Lower lobe of right lung (tissue), 2 donors: ENCODE data around the gene RPUSD4. TPM values are rescaled to one million over a fixed set of nuclear protein-coding genes. Genes with fewer than 3 reads are reported as not detected.
"Not testable (repeated sequence)": the region's sequence is repeated elsewhere in the genome, so short reads cannot be mapped to it uniquely, and the experiment has no call there.

Source experiments
- ATAC-seq, 2 donors: fragments of 200-7000 bp; cut with Tn5 transposase; one replicate each; pipeline ENCODE4 v1.9.1; 2020 to 2022; ENCODE audit warnings: mild to moderate bottlenecking in 2 of 2, moderate library complexity in 2 of 2
- DNase-seq: peaks from one replicate; pipeline ENCODE4 v3.0.0-alpha.2; 2020
- H3K27ac ChIP-seq: fragments of 200-600 bp; one replicate; pipeline ENCODE4 v1.8.0; 2022
- H3K27me3 ChIP-seq: fragments of 200-600 bp; one replicate; pipeline ENCODE4 v1.8.0; 2022; ENCODE audit warnings: low read depth
- H3K36me3 ChIP-seq: fragments of 200-600 bp; one replicate; pipeline ENCODE4 v1.8.0; 2022; ENCODE audit warnings: mild to moderate bottlenecking
- H3K4me1 ChIP-seq: fragments of 200-600 bp; one replicate; pipeline ENCODE4 v1.8.0; 2022
- H3K4me3 ChIP-seq: fragments of 200-600 bp; one replicate; pipeline ENCODE4 v1.8.0; 2022; ENCODE audit warnings: mild to moderate bottlenecking
- H3K9me3 ChIP-seq: fragments of 200-600 bp; one replicate; pipeline ENCODE4 v1.8.0; 2022
- intact Hi-C: fragments of 100-400 bp; cut with DNase I; formaldehyde crosslinking; loops from one replicate; pipeline ENCODE4 v1.11.0; 2022
- long read RNA-seq: library from polyadenylated mRNA; unstranded; transcript quantifications from one replicate; pipeline ENCODE4 v2.0.0, GENCODE V29; 2021
- total RNA-seq: library from RNA; stranded (reverse); fragmentation: NEBNext Ultra II Directional; extraction: Animal tissue kit (Norgen Biotek cat#: 25700); gene quantifications from one replicate; pipeline ENCODE4 v1.2.1, GENCODE V29; 2021
- TF ChIP-seq, protein P1 (sequence below): fragments of 200-600 bp; IDR thresholded peaks from one replicate; pipeline ENCODE4 v1.8.0; 2022; ENCODE audit warnings: antibody characterized with exemption, mild to moderate bottlenecking
- donor health status: DM: no; HTN: yes; CAD: no; lungs with severe emphysema.

RPUSD4 gene
- total RNA-seq, result 25.8 TPM
- long read RNA-seq, transcript RPUSD4-201 (7 exons, 2,512 nt), result major isoform, 46 of 55 reads
- long read RNA-seq, partial matches to known transcripts, result 0 of 55 reads
- long read RNA-seq, other reads (novel, unspliced or antisense), result 5 of 55 reads

DNA sequence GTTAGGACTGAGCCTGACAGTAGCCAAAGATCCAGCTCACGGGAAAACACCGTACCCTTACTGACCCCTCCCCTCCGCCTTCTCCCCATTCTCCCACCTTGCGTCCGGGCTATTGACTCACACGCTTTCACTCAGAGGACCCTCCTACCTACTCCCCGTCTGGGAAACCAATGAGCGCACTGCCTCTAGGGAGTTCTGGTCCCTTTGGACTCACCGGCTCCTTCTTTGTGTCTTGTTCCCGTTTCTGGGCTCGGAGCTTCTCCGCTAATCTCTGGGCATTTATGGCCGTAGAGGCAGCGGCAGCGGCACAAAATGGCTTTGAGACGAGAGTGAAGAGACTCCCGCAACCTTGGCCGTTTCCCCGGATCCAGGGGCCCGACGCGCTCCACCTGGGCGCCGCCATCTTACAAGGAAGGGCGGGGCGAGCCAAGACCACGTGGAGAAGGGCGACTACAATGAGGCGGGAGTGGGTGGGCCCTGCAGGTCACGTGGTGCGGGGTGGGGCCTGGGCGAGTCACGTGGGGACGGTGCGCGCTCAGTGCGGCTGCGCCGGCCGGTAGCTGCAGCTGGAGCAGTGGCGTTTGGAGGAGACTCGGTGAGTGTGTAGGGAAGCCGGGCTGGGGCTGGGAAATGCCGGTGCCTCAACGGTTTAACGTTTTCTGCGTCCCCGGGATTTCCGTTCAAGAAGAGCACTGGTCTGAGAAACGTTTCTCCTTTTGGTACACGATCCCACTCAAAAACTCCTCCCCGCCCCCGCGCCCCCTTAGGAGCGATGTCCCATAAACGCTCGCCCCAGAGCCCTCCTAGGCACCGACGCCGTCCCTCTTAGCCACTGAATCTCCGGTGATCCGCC, at the start of gene RPUSD4, which contains the start of gene FAM118B:
RPUSD4 (minus strand) TSS at position 415 of the 853 bp plus-strand sequence; CDS start at position 403, 12 bp downstream.
FAM118B (plus strand) TSS at position 547 of the 853 bp plus-strand sequence. CDS start 23,220 bp downstream, outside the sequence.
- H3K4me1 ChIP-seq, result peaks cover 36% of the 10 kb centered on the region
- no peaks in the 10 kb centered on the region for H3K9me3 ChIP-seq
- ATAC-seq (peak; percentile 99), DNase-seq (peak; percentile 98)
- TF ChIP-seq, protein P1, sequence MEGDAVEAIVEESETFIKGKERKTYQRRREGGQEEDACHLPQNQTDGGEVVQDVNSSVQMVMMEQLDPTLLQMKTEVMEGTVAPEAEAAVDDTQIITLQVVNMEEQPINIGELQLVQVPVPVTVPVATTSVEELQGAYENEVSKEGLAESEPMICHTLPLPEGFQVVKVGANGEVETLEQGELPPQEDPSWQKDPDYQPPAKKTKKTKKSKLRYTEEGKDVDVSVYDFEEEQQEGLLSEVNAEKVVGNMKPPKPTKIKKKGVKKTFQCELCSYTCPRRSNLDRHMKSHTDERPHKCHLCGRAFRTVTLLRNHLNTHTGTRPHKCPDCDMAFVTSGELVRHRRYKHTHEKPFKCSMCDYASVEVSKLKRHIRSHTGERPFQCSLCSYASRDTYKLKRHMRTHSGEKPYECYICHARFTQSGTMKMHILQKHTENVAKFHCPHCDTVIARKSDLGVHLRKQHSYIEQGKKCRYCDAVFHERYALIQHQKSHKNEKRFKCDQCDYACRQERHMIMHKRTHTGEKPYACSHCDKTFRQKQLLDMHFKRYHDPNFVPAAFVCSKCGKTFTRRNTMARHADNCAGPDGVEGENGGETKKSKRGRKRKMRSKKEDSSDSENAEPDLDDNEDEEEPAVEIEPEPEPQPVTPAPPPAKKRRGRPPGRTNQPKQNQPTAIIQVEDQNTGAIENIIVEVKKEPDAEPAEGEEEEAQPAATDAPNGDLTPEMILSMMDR, result no peak
- H3K4me3 ChIP-seq, result peak within 1 kb of the TSS; percentile 75
- H3K36me3 ChIP-seq, result peaks cover 31% of the 10 kb centered on the region
- no peaks in the 10 kb centered on the region for H3K27me3 ChIP-seq
- H3K27ac ChIP-seq, result peak within 1 kb of the TSS; percentile 78
- intact Hi-C loops, result no loop called here

- peaks cover 5% of the 10 kb centered on the region for H3K4me1 ChIP-seq
- ATAC-seq, result no peak
- intact Hi-C loops, result no loop called here
- no peak for DNase-seq
- no peak overlapping the region for H3K4me3 ChIP-seq
- no peaks in the 10 kb centered on the region for H3K27me3 ChIP-seq
- no peaks in the 10 kb centered on the region for H3K9me3 ChIP-seq
- no peak overlapping the region for H3K27ac ChIP-seq
- H3K36me3 ChIP-seq, result peaks cover 76% of the 10 kb centered on the region
- TF ChIP-seq, protein P1, result no peak
These were observed 46.3 kb upstream of the RPUSD4 start for GRCh38 chr11:126257764-126258163.

DNA sequence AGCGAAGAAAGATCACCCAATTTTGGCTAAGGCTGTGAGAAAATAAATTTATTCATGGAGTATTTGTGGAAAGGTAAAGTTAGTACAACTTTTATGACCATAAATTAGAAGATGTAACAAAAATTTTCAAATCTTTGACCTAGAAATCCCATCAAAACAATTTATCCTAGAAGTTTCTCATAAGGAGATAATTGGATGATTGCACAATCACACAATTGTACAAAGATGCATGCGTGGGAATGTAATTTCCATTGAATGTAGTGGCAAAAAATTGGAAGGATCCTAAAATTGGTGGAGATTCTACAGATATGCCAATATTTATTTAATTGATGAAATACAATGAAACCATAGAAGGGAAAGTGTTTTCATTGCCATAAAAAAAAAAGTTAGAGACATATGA, 45.7 kb upstream of the RPUSD4 start:
- ATAC-seq, result no peak
- Histone ChIP-seq H3K9me3 (no peaks in the 10 kb centered on the region), H3K36me3 (peaks cover 74% of the 10 kb centered on the region), H3K27me3 (no peaks in the 10 kb centered on the region), H3K4me3 (no peak overlapping the region), H3K27ac (no peak overlapping the region), H3K4me1 (peaks cover 5% of the 10 kb centered on the region)
- TF ChIP-seq, protein P1, result no peak
- no peak for DNase-seq
- intact Hi-C loops, result no loop called here

DNA sequence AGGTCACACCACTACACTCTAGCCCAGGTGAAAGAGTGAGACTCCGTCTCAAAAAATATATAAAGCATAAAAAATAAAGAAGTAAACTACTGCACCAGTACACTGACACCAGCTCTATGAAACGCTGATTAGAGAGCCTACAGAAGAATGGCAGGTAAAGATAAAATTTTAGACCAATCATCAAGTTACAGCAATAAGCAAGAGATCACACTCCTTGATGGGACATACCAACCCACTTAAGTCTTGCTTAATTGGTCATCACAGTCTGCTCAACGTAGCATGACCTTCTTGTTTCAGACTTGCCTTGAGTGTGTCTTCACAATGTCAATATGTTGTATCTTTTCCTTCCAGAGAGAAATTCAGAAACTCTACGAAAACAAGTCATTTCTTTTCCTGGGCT, 44.8 kb upstream of the RPUSD4 start:
- Histone ChIP-seq H3K27ac (no peak overlapping the region), H3K4me3 (no peak overlapping the region), H3K27me3 (no peaks in the 10 kb centered on the region), H3K4me1 (peaks cover 5% of the 10 kb centered on the region), H3K36me3 (peaks cover 73% of the 10 kb centered on the region), H3K9me3 (no peaks in the 10 kb centered on the region)
- TF ChIP-seq, protein P1, result no peak
- intact Hi-C loops, result no loop called here
- no peak for DNase-seq
- ATAC-seq, result no peak

DNA sequence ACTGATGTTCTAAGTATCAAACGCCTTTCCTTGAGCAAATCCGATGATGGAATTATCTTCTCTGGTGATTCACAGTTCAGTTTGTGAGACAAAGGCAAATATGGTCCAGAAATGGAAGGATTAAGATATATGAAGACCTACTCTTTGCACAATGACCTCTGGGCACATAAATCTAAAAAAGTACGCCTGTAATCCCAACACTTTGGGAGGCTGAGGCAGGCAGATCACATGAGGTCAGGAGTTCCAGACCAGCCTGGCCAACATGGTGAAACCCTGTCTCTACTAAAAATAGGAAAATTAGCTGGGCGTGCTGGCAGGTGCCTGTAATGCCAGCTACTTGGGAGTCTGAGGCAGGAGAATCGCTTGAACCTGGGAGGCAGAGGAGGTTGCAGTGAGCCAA, 44.1 kb upstream of the RPUSD4 start:
- not testable (repeated sequence) for H3K27ac ChIP-seq, H3K4me1 ChIP-seq
- peaks cover 74% of the 10 kb centered on the region for H3K36me3 ChIP-seq

DNA sequence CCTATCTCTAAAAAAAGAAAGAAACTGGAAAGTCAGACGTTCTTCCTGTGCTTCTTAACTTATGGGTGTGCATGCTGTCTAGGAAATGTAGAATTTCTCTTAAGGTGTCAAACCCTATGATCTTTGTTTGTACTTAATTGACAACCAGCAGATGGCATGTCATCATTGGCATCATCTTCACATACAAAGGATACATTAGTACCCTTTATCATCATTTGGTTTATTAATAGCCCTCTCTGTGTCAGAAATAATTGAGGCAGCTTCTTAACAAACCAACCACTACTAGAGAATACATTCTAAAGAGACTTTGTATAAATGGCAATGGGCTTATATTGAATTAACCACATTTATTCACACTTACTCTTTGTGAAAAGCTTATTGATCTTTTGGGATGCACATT, 43.4 kb upstream of the RPUSD4 start:
- no peaks in the 10 kb centered on the region for H3K9me3 ChIP-seq
- DNase-seq, result no peak
- no peaks in the 10 kb centered on the region for H3K27me3 ChIP-seq
- no peak for ATAC-seq
- intact Hi-C loops, result no loop called here
- TF ChIP-seq, protein P1, result no peak
- H3K36me3 ChIP-seq, result peaks cover 75% of the 10 kb centered on the region
- H3K4me3 ChIP-seq, result no peak overlapping the region
- H3K4me1 ChIP-seq, result no peaks in the 10 kb centered on the region
- H3K27ac ChIP-seq, result no peak overlapping the region

More for the DNA sequence above, 44.1 kb upstream of the RPUSD4 start:
- intact Hi-C loops, DNase-seq, H3K9me3 ChIP-seq, ATAC-seq, H3K4me3 ChIP-seq, H3K27me3 ChIP-seq: not testable (repeated sequence)
